GM23338 (cell line): ENCODE results near the gene BTBD9. TPM values are rescaled to one million over a fixed set of nuclear protein-coding genes. Genes with fewer than 3 reads are reported as not detected.

Experiments
- ATAC-seq: fragments of 200-7000 bp; cut with Tn5 transposase; 3 replicates; pipeline ENCODE4 v1.9.1; 2020
- DNase-seq: peaks from one replicate; pipeline ENCODE4 v3.0.0-alpha.2; 2015; ENCODE audit warnings: low spot score
- H2AFZ ChIP-seq: fragments of 200-600 bp; sonication (generic); 2 replicates; pipeline ENCODE4 v1.8.0; 2016; ENCODE audit warnings: antibody characterized with exemption, mild to moderate bottlenecking, moderate library complexity
- H3F3A ChIP-seq: fragments of 200-600 bp; sonication (generic); replicated peaks from 2 replicates; pipeline ENCODE4 v1.8.0; 2017; ENCODE audit warnings: antibody characterized with exemption, mixed run types, low read depth
- H3K27ac ChIP-seq: fragments of 200-600 bp; sonication (generic); 2 replicates; pipeline ENCODE4 v1.6.1; 2016; ENCODE audit warnings: low read depth
- H3K27me3 ChIP-seq: fragments of 200-600 bp; sonication (generic); 2 replicates; pipeline ENCODE4 v1.8.0; 2016; ENCODE audit warnings: mild to moderate bottlenecking, mixed run types, moderate library complexity; ENCODE audit not compliant: insufficient read depth
- H3K36me3 ChIP-seq: fragments of 200-600 bp; sonication (generic); 2 replicates; pipeline ENCODE4 v1.8.0; 2016; ENCODE audit warnings: mild to moderate bottlenecking; ENCODE audit not compliant: insufficient read depth
- H3K4me1 ChIP-seq: fragments of 200-600 bp; sonication (generic); 2 replicates; pipeline ENCODE4 v1.8.0; 2016; ENCODE audit warnings: mild to moderate bottlenecking, moderate library complexity; ENCODE audit not compliant: insufficient read depth
- H3K4me2 ChIP-seq: fragments of 200-600 bp; sonication (generic); 2 replicates; pipeline ENCODE4 v1.7.1; 2017; ENCODE audit warnings: mixed run types
- H3K4me3 ChIP-seq: fragments of 200-600 bp; sonication (generic); 2 replicates; pipeline ENCODE4 v1.6.1; 2016; ENCODE audit warnings: mixed run types
- H3K79me2 ChIP-seq: fragments of 200-600 bp; sonication (generic); replicated peaks from 2 replicates; pipeline ENCODE4 v1.8.0; 2017; ENCODE audit warnings: mild to moderate bottlenecking; ENCODE audit not compliant: insufficient read depth
- H3K9me2 ChIP-seq: fragments of 200-600 bp; sonication (generic); 2 replicates; pipeline ENCODE4 v1.8.0; 2017; ENCODE audit not compliant: insufficient read depth
- H4K20me1 ChIP-seq: fragments of 200-600 bp; sonication (generic); replicated peaks from 2 replicates; pipeline ENCODE4 v1.8.0; 2017; ENCODE audit warnings: mild to moderate bottlenecking; ENCODE audit not compliant: insufficient read depth
- H3K27ac Mint-ChIP-seq: 2 replicates; pipeline ENCODE4 v1.8.0; 2020; ENCODE audit warnings: inconsistent platforms, mild to moderate bottlenecking, moderate library complexity, mixed read lengths
- H3K27me3 Mint-ChIP-seq: 3 replicates; pipeline ENCODE4 v1.8.0; 2022; ENCODE audit warnings: low read depth, mild to moderate bottlenecking, moderate library complexity, mixed read lengths, inconsistent platforms; ENCODE audit not compliant: insufficient read depth, poor library complexity
- H3K36me3 Mint-ChIP-seq: 3 replicates; pipeline ENCODE4 v1.8.0; 2021; ENCODE audit warnings: low read depth, mild to moderate bottlenecking, inconsistent platforms, moderate library complexity, mixed read lengths
- H3K4me1 Mint-ChIP-seq: 3 replicates; pipeline ENCODE4 v1.8.0; 2020; ENCODE audit warnings: mild to moderate bottlenecking, inconsistent platforms, mixed read lengths
- H3K4me3 Mint-ChIP-seq: 3 replicates; pipeline ENCODE4 v1.8.0; 2021; ENCODE audit warnings: moderate library complexity, mild to moderate bottlenecking, inconsistent platforms, mixed read lengths
- H3K9me3 Mint-ChIP-seq: 3 replicates; pipeline ENCODE4 v1.8.0; 2020; ENCODE audit warnings: moderate library complexity, mild to moderate bottlenecking, inconsistent platforms, mixed read lengths
- CREB1 ChIP-seq: fragments of 250-450 bp; sonication (Bioruptor Pico); IDR thresholded peaks from 2 replicates; pipeline ENCODE4 v1.5.0; 2020; ENCODE audit warnings: low read depth, mild to moderate bottlenecking, moderate library complexity
- EZH2 ChIP-seq: fragments of 200-600 bp; sonication (generic); IDR thresholded peaks from one replicate; pipeline ENCODE4 v1.8.0; 2017; ENCODE audit warnings: antibody characterized with exemption, mild to moderate bottlenecking, low read depth; ENCODE audit not compliant: unreplicated experiment
- EZH2phosphoT487 ChIP-seq: fragments of 200-600 bp; sonication (generic); IDR thresholded peaks from one replicate; pipeline ENCODE4 v1.8.1; 2018; ENCODE audit warnings: antibody characterized with exemption; ENCODE audit not compliant: unreplicated experiment
- JUNB ChIP-seq: IDR thresholded peaks from one replicate; pipeline ENCODE4 v1.6.1; 2016; ENCODE audit warnings: antibody characterized with exemption; ENCODE audit not compliant: unreplicated experiment
- NANOG ChIP-seq: IDR thresholded peaks from 2 replicates; pipeline ENCODE4 v1.6.1; 2016; ENCODE audit warnings: antibody characterized with exemption, borderline replicate concordance
- POLR2AphosphoS5 ChIP-seq: IDR thresholded peaks from 2 replicates; pipeline ENCODE4 v1.6.1; 2016; ENCODE audit warnings: antibody characterized with exemption, low read depth
- REST ChIP-seq: IDR thresholded peaks from one replicate; pipeline ENCODE4 v1.6.1; 2018; ENCODE audit warnings: antibody characterized with exemption; ENCODE audit not compliant: unreplicated experiment
- STAT1 ChIP-seq: IDR thresholded peaks from one replicate; pipeline ENCODE4 v1.6.1; 2016; ENCODE audit warnings: antibody characterized with exemption; ENCODE audit not compliant: unreplicated experiment
- ZNF114 ChIP-seq: fragments of 250-450 bp; sonication (Bioruptor Pico); IDR thresholded peaks from 2 replicates; pipeline ENCODE4 v1.5.0; 2020; ENCODE audit warnings: mild to moderate bottlenecking, moderate library complexity
- ZNF331 ChIP-seq: fragments of 250-450 bp; sonication (Bioruptor Pico); IDR thresholded peaks from 2 replicates; pipeline ENCODE4 v1.5.0; 2020; ENCODE audit warnings: low read depth, mild to moderate bottlenecking, moderate library complexity
- polyA plus RNA-seq: library from polyadenylated mRNA; unstranded; fragments of >200 nt; fragmentation: Nextera tagmentation; extraction: Ambion mirVana; gene quantifications from 2 replicates; pipeline ENCODE4 v1.2.1, GENCODE V29; 2016
- total RNA-seq: library from RNA; depleted of rRNA; stranded (reverse); fragments of >200 nt; shearing (Covaris generic); gene quantifications from 2 replicates; pipeline ENCODE4 v1.2.3, GENCODE V29; 2014
- TF ChIP-seq, protein P1 (sequence below): IDR thresholded peaks from 2 replicates; pipeline ENCODE4 v1.6.1; 2016; ENCODE audit warnings: antibody characterized with exemption
- TF ChIP-seq, protein P2 (sequence below): fragments of 250-450 bp; sonication (Bioruptor Pico); IDR thresholded peaks from 2 replicates; pipeline ENCODE4 v1.5.0; 2020; ENCODE audit warnings: mild to moderate bottlenecking, moderate library complexity
- TF ChIP-seq, protein P3 (sequence below), 2 experiments: fragments of 200-600 bp in 1 of 2; sonication (generic) in 1 of 2; conservative IDR thresholded peaks; 2 replicates each; pipeline versions ENCODE4 v1.5.1 to v1.6.1; 2016 to 2017; ENCODE audit warnings: antibody characterized with exemption in 2 of 2, low read depth in 2 of 2, mild to moderate bottlenecking in 2 of 2, moderate library complexity in 1 of 2

The BTBD9 gene
- total and polyA plus RNA-seq, 2 experiments from 2014 or later, result 4.2 to 5.3 TPM

- Histone ChIP-seq H3K27me3 (no peaks in the 10 kb centered on the region), H3K79me2 (no peaks in the 10 kb centered on the region), H3F3A (no peaks in the 10 kb centered on the region), H3K27ac (peak overlapping the region; percentile 50; the same call in 1 of the 2 replicates), H3K9me2 (no peaks in the 10 kb centered on the region), H3K4me3 (no peak overlapping the region), H3K4me2 (peak overlapping the region; percentile 57; the same call in 1 of the 2 replicates), H3K36me3 (no peaks in the 10 kb centered on the region), H2AFZ (no peak overlapping the region), H3K4me1 (peaks cover 11% of the 10 kb centered on the region; the same call in 1 of the 2 replicates), H4K20me1 (no peaks in the 10 kb centered on the region)
- TF ChIP-seq NANOG (no peak), STAT1 (no peak), ZNF114 (no peak), EZH2 (no peak), ZNF331 (CRISPR knock-in tag) (no peak), POLR2AphosphoS5 (no peak), CREB1 (CRISPR knock-in tag) (no peak), JUNB (no peak), EZH2phosphoT487 (no peak), REST (no peak)
- TF ChIP-seq, protein P1, sequence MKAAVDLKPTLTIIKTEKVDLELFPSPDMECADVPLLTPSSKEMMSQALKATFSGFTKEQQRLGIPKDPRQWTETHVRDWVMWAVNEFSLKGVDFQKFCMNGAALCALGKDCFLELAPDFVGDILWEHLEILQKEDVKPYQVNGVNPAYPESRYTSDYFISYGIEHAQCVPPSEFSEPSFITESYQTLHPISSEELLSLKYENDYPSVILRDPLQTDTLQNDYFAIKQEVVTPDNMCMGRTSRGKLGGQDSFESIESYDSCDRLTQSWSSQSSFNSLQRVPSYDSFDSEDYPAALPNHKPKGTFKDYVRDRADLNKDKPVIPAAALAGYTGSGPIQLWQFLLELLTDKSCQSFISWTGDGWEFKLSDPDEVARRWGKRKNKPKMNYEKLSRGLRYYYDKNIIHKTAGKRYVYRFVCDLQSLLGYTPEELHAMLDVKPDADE, result no peak
- TF ChIP-seq, protein P2, sequence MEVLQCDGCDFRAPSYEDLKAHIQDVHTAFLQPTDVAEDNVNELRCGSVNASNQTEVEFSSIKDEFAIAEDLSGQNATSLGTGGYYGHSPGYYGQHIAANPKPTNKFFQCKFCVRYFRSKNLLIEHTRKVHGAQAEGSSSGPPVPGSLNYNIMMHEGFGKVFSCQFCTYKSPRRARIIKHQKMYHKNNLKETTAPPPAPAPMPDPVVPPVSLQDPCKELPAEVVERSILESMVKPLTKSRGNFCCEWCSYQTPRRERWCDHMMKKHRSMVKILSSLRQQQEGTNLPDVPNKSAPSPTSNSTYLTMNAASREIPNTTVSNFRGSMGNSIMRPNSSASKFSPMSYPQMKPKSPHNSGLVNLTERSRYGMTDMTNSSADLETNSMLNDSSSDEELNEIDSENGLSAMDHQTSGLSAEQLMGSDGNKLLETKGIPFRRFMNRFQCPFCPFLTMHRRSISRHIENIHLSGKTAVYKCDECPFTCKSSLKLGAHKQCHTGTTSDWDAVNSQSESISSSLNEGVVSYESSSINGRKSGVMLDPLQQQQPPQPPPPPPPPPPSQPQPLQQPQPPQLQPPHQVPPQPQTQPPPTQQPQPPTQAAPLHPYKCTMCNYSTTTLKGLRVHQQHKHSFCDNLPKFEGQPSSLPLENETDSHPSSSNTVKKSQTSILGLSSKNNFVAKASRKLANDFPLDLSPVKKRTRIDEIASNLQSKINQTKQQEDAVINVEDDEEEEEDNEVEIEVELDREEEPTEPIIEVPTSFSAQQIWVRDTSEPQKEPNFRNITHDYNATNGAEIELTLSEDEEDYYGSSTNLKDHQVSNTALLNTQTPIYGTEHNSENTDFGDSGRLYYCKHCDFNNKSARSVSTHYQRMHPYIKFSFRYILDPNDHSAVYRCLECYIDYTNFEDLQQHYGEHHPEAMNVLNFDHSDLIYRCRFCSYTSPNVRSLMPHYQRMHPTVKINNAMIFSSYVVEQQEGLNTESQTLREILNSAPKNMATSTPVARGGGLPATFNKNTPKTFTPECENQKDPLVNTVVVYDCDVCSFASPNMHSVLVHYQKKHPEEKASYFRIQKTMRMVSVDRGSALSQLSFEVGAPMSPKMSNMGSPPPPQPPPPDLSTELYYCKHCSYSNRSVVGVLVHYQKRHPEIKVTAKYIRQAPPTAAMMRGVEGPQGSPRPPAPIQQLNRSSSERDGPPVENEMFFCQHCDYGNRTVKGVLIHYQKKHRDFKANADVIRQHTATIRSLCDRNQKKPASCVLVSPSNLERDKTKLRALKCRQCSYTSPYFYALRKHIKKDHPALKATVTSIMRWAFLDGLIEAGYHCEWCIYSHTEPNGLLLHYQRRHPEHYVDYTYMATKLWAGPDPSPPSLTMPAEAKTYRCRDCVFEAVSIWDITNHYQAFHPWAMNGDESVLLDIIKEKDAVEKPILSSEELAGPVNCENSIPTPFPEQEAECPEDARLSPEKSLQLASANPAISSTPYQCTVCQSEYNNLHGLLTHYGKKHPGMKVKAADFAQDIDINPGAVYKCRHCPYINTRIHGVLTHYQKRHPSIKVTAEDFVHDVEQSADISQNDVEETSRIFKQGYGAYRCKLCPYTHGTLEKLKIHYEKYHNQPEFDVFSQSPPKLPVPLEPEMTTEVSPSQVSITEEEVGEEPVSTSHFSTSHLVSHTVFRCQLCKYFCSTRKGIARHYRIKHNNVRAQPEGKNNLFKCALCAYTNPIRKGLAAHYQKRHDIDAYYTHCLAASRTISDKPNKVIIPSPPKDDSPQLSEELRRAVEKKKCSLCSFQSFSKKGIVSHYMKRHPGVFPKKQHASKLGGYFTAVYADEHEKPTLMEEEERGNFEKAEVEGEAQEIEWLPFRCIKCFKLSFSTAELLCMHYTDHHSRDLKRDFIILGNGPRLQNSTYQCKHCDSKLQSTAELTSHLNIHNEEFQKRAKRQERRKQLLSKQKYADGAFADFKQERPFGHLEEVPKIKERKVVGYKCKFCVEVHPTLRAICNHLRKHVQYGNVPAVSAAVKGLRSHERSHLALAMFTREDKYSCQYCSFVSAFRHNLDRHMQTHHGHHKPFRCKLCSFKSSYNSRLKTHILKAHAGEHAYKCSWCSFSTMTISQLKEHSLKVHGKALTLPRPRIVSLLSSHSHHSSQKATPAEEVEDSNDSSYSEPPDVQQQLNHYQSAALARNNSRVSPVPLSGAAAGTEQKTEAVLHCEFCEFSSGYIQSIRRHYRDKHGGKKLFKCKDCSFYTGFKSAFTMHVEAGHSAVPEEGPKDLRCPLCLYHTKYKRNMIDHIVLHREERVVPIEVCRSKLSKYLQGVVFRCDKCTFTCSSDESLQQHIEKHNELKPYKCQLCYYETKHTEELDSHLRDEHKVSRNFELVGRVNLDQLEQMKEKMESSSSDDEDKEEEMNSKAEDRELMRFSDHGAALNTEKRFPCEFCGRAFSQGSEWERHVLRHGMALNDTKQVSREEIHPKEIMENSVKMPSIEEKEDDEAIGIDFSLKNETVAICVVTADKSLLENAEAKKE (CRISPR knock-in tag), result no peak
- TF ChIP-seq, protein P3, sequence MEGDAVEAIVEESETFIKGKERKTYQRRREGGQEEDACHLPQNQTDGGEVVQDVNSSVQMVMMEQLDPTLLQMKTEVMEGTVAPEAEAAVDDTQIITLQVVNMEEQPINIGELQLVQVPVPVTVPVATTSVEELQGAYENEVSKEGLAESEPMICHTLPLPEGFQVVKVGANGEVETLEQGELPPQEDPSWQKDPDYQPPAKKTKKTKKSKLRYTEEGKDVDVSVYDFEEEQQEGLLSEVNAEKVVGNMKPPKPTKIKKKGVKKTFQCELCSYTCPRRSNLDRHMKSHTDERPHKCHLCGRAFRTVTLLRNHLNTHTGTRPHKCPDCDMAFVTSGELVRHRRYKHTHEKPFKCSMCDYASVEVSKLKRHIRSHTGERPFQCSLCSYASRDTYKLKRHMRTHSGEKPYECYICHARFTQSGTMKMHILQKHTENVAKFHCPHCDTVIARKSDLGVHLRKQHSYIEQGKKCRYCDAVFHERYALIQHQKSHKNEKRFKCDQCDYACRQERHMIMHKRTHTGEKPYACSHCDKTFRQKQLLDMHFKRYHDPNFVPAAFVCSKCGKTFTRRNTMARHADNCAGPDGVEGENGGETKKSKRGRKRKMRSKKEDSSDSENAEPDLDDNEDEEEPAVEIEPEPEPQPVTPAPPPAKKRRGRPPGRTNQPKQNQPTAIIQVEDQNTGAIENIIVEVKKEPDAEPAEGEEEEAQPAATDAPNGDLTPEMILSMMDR (conservative IDR thresholded peaks at IDR 0.05; ENCODE audit: low read depth in 2 of 2), result no peak; a peak in 1 of 4 replicates
- H3K27me3 Mint-ChIP-seq, result peaks cover 21% of the 10 kb centered on the region
- DNase-seq (peak; percentile 63), ATAC-seq (peak; percentile 62)
- peak overlapping the region; percentile 74 for H3K27ac Mint-ChIP-seq
- H3K36me3 Mint-ChIP-seq, result no peaks in the 10 kb centered on the region
- H3K4me3 Mint-ChIP-seq, result no peak overlapping the region; the same call in 2 of the 3 replicates
- H3K9me3 Mint-ChIP-seq, result no peaks in the 10 kb centered on the region
- H3K4me1 Mint-ChIP-seq, result peaks cover 42% of the 10 kb centered on the region
These were observed 469.7 kb downstream of the BTBD9 start for GRCh38 chr6:38169977-38170526.
